Measurements from ENCODE around the gene TPCN1. TPM values are rescaled to one million over a fixed set of nuclear protein-coding genes. Genes with fewer than 3 reads are reported as not detected.

Gene TPCN1
- total RNA-seq, 3 donors from 2014 or later: 46.9 to 71.7 (median 59.5) TPM

GRCh38 chr12:113341535-113341934 lies 120.3 kb downstream of the TPCN1 start:
- no peaks in the 10 kb centered on the region for H3K4me1 ChIP-seq
- no peaks in the 10 kb centered on the region for H3K27me3 ChIP-seq
- no peak for TF ChIP-seq POLR2AphosphoS5 (IDR thresholded peaks at IDR 0.05)
- TF ChIP-seq CTCF (IDR thresholded peaks at IDR 0.05): no peak
- no peak for TF ChIP-seq POLR2A (IDR thresholded peaks at IDR 0.05)
- H3K27ac ChIP-seq: no peak overlapping the region
- H3K4me3 ChIP-seq: no peak overlapping the region
- H3K9me3 ChIP-seq: no peaks in the 10 kb centered on the region
- no peaks in the 10 kb centered on the region for H3K36me3 ChIP-seq
- intact Hi-C loops (cut with DNase I; ENCODE audit: low total_unique reads): no loop called here
- no peak for DNase-seq (ENCODE audit: low spot score in 2 of 2)

- DNase-seq (ENCODE audit: low spot score in 2 of 2): no peak
- no peak overlapping the region for H3K27ac ChIP-seq
- TF ChIP-seq POLR2AphosphoS5 (IDR thresholded peaks at IDR 0.05) (no peak), POLR2A (IDR thresholded peaks at IDR 0.05) (no peak), CTCF (IDR thresholded peaks at IDR 0.05) (no peak)
- H3K4me3 ChIP-seq: no peak overlapping the region
- no peaks in the 10 kb centered on the region for H3K9me3 ChIP-seq
- no peaks in the 10 kb centered on the region for H3K27me3 ChIP-seq
- intact Hi-C loops (cut with DNase I; ENCODE audit: low total_unique reads): no loop called here
- no peaks in the 10 kb centered on the region for H3K36me3 ChIP-seq
- no peaks in the 10 kb centered on the region for H3K4me1 ChIP-seq
These were observed 124.1 kb downstream of the TPCN1 start for GRCh38 chr12:113345318-113345717.

- no peaks in the 10 kb centered on the region for H3K9me3 ChIP-seq
- H3K4me3 ChIP-seq: no peak overlapping the region
- H3K27me3 ChIP-seq: no peaks in the 10 kb centered on the region
- no peak for TF ChIP-seq CTCF (IDR thresholded peaks at IDR 0.05)
- TF ChIP-seq POLR2A (IDR thresholded peaks at IDR 0.05): no peak
- no peak for TF ChIP-seq POLR2AphosphoS5 (IDR thresholded peaks at IDR 0.05)
- no peaks in the 10 kb centered on the region for H3K36me3 ChIP-seq
- no peak overlapping the region for H3K27ac ChIP-seq
- DNase-seq (ENCODE audit: low spot score in 2 of 2): no peak
- intact Hi-C loops (cut with DNase I; ENCODE audit: low total_unique reads): no loop called here
- H3K4me1 ChIP-seq: no peaks in the 10 kb centered on the region
These were observed 125.1 kb downstream of the TPCN1 start for GRCh38 chr12:113346353-113346752.

GRCh38 chr12:113347107-113347506 lies 125.8 kb downstream of the TPCN1 start:
- H3K9me3 ChIP-seq: no peaks in the 10 kb centered on the region
- intact Hi-C loops (cut with DNase I; ENCODE audit: low total_unique reads): no loop called here
- H3K27me3 ChIP-seq: no peaks in the 10 kb centered on the region
- TF ChIP-seq POLR2A (IDR thresholded peaks at IDR 0.05): no peak
- TF ChIP-seq CTCF (IDR thresholded peaks at IDR 0.05): no peak
- no peak for TF ChIP-seq POLR2AphosphoS5 (IDR thresholded peaks at IDR 0.05)
- H3K27ac ChIP-seq: no peak overlapping the region
- H3K4me1 ChIP-seq: no peaks in the 10 kb centered on the region
- no peak overlapping the region for H3K4me3 ChIP-seq
- no peak for DNase-seq (ENCODE audit: low spot score in 2 of 2)
- H3K36me3 ChIP-seq: no peaks in the 10 kb centered on the region

GRCh38 chr12:113347892-113348291 lies 126.6 kb downstream of the TPCN1 start:
- no peaks in the 10 kb centered on the region for H3K27me3 ChIP-seq
- intact Hi-C loops (cut with DNase I; ENCODE audit: low total_unique reads): no loop called here
- DNase-seq (ENCODE audit: low spot score in 2 of 2): no peak

More at GRCh38 chr12:113347892-113348291, 126.6 kb downstream of the TPCN1 start:
- H3K27ac ChIP-seq: no peak overlapping the region
- TF ChIP-seq CTCF (IDR thresholded peaks at IDR 0.05) (no peak), POLR2A (IDR thresholded peaks at IDR 0.05) (no peak), POLR2AphosphoS5 (IDR thresholded peaks at IDR 0.05) (no peak)
- no peaks in the 10 kb centered on the region for H3K36me3 ChIP-seq
- no peaks in the 10 kb centered on the region for H3K4me1 ChIP-seq
- H3K4me3 ChIP-seq: no peak overlapping the region
- H3K9me3 ChIP-seq: no peaks in the 10 kb centered on the region

Other genes with a start within 250 kb of the TPCN1 start
- gene OAS2, start 242.9 kb upstream of the TPCN1 start, total RNA-seq: 1 to 10 TPM; 6.2 to 9.5 (median 7.9) TPM
- 10 to 100 TPM in 2 of 3 donors, 1 to 10 TPM in 1; 7.9 to 46.6 (median 20.0) TPM for gene DTX1, start 164.7 kb upstream of the TPCN1 start, total RNA-seq
- 1 to 10 TPM in 2 of 3 donors, not detected in 1; 1.3 to 6.7 TPM for gene RASAL1, start 85.7 kb upstream of the TPCN1 start, total RNA-seq
- under 1 TPM in 1 of 3 donors, not detected in 2; 0.29 TPM for gene CFAP73, start 71.7 kb upstream of the TPCN1 start, total RNA-seq
- gene DDX54, start 36.0 kb upstream of the TPCN1 start, total RNA-seq: 10 to 100 TPM; 51.5 to 62.1 (median 60.3) TPM
- 10 to 100 TPM in 2 of 3 donors, 1 to 10 TPM in 1; 9.4 to 22.4 (median 15.4) TPM for gene RITA1, start 35.7 kb upstream of the TPCN1 start, total RNA-seq
- gene SLC8B1, start 113.6 kb downstream of the TPCN1 start, total RNA-seq: 10 to 100 TPM; 32.6 to 36.1 (median 35.4) TPM
- gene PLBD2, start 137.1 kb downstream of the TPCN1 start, total RNA-seq: 10 to 100 TPM; 15.4 to 59.8 (median 26.9) TPM
- gene SDS, start 182.4 kb downstream of the TPCN1 start, total RNA-seq: 10 to 100 TPM in 1 of 3 donors, under 1 TPM in 2; 0.66 to 12.0 (median 0.80) TPM
- gene SDSL, start 200.9 kb downstream of the TPCN1 start, total RNA-seq: 1 to 10 TPM; 4.6 to 4.9 (median 4.8) TPM

All from breast epithelium (tissue), 4 donors.